ENCODE measurements around the gene PLEKHG3.

The PLEKHG3 gene

DNA sequence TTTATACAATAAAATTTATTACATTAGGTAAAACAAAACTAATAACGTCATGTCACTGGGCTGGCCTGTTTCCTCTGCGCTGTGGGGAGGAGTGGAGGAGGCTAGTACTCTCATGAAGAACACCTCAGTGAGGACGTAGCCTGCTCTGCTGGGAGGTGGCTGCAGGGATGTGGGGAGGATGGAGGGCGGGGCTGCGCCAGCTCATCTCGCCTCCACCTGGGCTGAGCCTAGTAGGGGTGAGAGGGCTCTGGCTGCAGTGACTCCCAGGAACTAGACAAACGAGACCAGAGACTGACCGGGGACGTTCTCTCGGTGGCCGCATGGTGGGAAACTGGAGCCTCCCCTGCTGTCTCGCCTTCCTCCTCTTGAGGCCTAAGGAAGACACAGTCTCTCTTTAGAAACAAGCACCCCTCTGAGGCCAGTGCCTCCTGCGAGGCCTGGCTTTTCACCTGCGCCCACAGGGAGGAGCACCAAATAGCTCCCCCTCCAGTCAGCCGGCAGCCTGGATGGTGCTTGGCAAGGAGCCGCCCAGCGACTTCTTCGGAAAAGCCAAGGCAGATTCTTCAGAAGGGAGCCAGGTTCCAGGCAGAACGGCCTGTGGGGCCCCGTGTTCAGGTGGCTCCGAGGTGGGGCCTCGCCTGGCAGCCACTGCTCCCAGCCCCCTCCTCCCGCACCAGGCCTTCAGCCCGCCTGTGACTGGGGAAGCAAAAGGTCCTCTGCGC is 62.4 kb downstream of the PLEKHG3 start:
- Histone ChIP-seq H3K9ac (ENCODE audit: insufficient read length) (no peak overlapping the region), H3K4me3 (no peak overlapping the region), H3K9me3 (ENCODE audit: low read depth, low read length) (no peaks in the 10 kb centered on the region), H3K36me3 (ENCODE audit: insufficient read depth, low read length) (no peaks in the 10 kb centered on the region), H3K27ac (no peak overlapping the region)
- DNase-seq (ENCODE audit: low read depth, low spot score), result no peak
- no peak for TF ChIP-seq EZH2 (IDR thresholded peaks at IDR 0.05)
- TF ChIP-seq FOXP2 (optimal IDR thresholded peaks at IDR 0.05; ENCODE audit: control extremely low read depth, extremely low read length, insufficient read depth), result no peak
- no peak for TF ChIP-seq POLR2AphosphoS5 (IDR thresholded peaks at IDR 0.05; ENCODE audit: borderline replicate concordance, low read depth, low read length)

DNA sequence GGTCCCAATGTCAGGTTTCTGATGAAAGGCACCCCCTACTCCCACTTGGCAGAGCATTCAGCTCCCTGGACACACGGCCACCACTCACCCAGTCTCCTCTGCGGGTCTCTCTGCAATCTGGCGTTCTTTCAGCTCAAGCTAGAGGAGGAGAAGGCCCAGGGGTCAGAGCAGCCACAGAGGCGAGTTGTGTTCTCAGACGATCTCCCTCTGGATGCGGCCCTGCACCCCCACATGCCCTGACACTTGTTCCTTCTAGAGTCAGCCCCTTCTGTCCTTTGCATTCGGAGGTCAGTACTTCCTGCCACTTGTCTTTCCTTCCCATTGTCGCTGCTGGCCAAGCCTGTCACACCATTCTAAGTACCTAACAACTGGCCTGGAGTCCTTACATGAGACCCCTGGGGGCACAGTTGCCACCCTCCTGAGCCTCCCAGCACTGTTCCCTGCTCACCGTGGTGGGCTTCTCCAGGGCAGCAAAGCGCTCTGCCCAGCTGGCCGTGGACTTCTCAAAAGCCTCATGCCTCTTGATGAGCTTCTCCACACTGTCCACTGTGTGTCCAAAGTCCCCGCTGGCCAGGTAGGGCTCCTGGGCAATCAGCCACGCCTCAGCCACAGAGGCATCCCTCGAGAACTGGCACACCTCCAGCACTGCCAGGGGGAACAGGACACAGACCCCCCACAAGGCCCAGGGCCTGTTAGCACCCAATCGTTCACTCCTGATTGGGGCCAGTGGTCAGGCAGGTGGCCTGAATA is 63.2 kb downstream of the PLEKHG3 start:
- DNase-seq (ENCODE audit: low read depth, low spot score), result no peak
- TF ChIP-seq EZH2 (IDR thresholded peaks at IDR 0.05), result no peak
- no peak for TF ChIP-seq FOXP2 (optimal IDR thresholded peaks at IDR 0.05; ENCODE audit: control extremely low read depth, extremely low read length, insufficient read depth)
- TF ChIP-seq POLR2AphosphoS5 (IDR thresholded peaks at IDR 0.05; ENCODE audit: borderline replicate concordance, low read depth, low read length), result no peak
- Histone ChIP-seq H3K36me3 (ENCODE audit: insufficient read depth, low read length) (no peaks in the 10 kb centered on the region), H3K9ac (ENCODE audit: insufficient read length) (no peak overlapping the region), H3K9me3 (ENCODE audit: low read depth, low read length) (no peaks in the 10 kb centered on the region), H3K4me3 (no peak overlapping the region), H3K27ac (no peak overlapping the region)

DNA sequence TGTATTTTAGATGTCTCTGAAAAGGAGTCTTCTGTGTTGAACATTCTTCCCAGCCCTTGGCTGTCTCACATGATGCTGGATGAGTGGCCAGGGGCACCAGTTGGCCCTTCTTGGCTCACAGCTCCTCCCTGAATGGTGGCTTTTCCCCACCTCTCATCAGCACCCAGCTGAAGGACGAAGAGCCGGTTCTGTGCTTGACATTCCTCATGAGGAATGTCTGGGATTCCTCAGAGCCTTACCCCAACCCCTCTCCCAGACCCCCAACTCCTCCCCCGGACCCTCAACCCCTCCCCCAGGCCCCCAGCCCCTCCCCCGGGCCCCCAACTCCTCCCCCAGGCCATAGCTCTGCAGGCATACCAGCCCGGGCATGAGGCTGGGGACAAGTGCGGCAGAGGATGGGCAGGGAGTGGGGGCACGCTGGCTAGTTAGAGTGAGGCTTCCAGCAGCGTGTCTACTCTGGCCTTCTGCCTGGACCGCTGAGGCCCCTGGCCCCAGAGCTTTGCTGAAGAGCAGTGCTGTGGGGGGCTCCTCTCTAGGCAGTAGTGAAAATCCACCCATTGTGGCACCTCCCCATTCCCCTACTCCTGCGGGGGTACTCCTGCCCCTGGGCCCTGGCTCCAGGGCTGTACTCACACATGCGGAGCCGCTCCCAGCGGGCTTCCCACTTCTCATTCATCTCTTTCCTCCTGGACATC is 64.3 kb downstream of the PLEKHG3 start:
- DNase-seq (ENCODE audit: low read depth, low spot score), result no peak
- Histone ChIP-seq H3K9ac (ENCODE audit: insufficient read length) (no peak overlapping the region), H3K9me3 (ENCODE audit: low read depth, low read length) (no peaks in the 10 kb centered on the region), H3K36me3 (ENCODE audit: insufficient read depth, low read length) (no peaks in the 10 kb centered on the region), H3K27ac (no peak overlapping the region), H3K4me3 (no peak overlapping the region)
- TF ChIP-seq FOXP2 (optimal IDR thresholded peaks at IDR 0.05; ENCODE audit: control extremely low read depth, extremely low read length, insufficient read depth), result no peak
- TF ChIP-seq EZH2 (IDR thresholded peaks at IDR 0.05), result no peak
- no peak for TF ChIP-seq POLR2AphosphoS5 (IDR thresholded peaks at IDR 0.05; ENCODE audit: borderline replicate concordance, low read depth, low read length)

DNA sequence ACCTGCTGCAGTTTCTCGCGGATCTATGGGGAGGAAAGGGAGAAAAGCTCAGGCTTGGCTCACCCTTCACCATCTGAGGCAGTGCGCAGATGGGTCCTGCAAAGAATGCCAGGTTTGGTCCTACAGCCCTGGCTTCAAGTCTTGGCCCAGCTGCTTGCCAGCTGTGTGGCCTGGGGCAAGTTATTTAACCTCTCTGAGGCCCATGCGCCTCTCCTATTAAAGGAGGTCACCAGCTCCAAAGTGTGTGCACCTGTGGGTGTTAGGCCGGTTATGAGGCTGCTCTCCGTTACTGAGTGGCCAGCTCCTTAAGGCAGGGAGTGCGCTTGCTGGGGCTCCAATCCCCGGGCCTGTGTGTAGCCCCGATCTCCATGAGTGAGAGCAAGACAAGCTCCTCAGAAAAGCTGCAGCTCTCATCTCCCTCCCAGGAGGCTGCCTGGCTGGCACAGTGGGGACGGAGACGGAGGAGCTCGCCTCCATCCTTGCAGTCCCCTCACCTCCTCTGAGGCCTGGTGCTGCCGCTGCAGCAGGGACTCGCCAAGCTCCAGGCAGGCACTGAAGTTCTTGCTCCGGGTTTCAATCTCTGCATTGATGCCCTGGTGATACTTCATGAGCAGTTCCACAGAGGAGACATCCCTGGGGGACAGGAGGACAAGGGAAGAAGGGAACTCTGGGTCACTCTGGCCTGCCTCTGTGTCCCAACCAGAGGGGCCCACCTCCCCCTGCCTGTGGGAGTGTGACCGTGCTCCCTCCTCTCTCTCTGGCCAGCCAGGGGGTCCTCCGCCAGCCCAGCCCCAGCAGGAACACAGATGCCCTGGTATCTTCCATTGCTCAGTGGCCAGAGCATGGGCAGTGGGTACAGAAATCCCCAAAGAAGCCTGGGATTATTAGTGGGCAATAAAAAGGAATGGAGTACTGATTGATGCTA is 65.1 kb downstream of the PLEKHG3 start:
- no peak for DNase-seq (ENCODE audit: low read depth, low spot score)
- no peaks in the 10 kb centered on the region for H3K36me3 ChIP-seq (ENCODE audit: insufficient read depth, low read length)
- H3K9me3 ChIP-seq (ENCODE audit: low read depth, low read length), result no peaks in the 10 kb centered on the region
- TF ChIP-seq EZH2 (IDR thresholded peaks at IDR 0.05) (no peak), POLR2AphosphoS5 (IDR thresholded peaks at IDR 0.05; ENCODE audit: borderline replicate concordance, low read depth, low read length) (no peak), FOXP2 (optimal IDR thresholded peaks at IDR 0.05; ENCODE audit: control extremely low read depth, extremely low read length, insufficient read depth) (no peak)
- H3K9ac ChIP-seq (ENCODE audit: insufficient read length), result no peak overlapping the region
- H3K27ac ChIP-seq, result no peak overlapping the region
- H3K4me3 ChIP-seq, result no peak overlapping the region

DNA sequence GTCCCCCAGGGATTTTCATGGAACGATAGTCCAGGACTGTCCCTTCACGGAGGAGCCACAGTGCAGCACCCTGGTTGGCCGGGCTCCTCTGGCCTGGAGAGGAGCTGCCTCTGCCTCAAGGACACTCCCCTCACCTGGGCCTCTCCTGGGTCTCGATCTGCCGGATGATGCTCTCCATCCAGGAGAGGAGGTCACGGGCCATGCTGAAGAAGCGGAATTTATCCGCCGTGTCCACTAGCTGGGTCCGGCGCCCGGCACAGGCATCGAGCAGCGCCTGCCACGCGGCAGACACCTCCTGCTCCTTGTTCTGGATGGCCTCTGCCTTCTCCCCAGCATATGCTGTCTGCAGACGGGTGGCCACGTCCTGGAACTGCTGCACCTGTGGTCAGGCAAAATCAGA is 66.5 kb downstream of the PLEKHG3 start:
- H3K9me3 ChIP-seq (ENCODE audit: low read depth, low read length), result no peaks in the 10 kb centered on the region
- H3K9ac ChIP-seq (ENCODE audit: insufficient read length), result no peak overlapping the region
- TF ChIP-seq FOXP2 (optimal IDR thresholded peaks at IDR 0.05; ENCODE audit: control extremely low read depth, extremely low read length, insufficient read depth) (no peak), POLR2AphosphoS5 (IDR thresholded peaks at IDR 0.05; ENCODE audit: borderline replicate concordance, low read depth, low read length) (no peak), EZH2 (IDR thresholded peaks at IDR 0.05) (no peak)
- no peak overlapping the region for H3K27ac ChIP-seq
- no peak overlapping the region for H3K4me3 ChIP-seq
- H3K36me3 ChIP-seq (ENCODE audit: insufficient read depth, low read length), result no peaks in the 10 kb centered on the region
- DNase-seq (ENCODE audit: low read depth, low spot score), result no peak

DNA sequence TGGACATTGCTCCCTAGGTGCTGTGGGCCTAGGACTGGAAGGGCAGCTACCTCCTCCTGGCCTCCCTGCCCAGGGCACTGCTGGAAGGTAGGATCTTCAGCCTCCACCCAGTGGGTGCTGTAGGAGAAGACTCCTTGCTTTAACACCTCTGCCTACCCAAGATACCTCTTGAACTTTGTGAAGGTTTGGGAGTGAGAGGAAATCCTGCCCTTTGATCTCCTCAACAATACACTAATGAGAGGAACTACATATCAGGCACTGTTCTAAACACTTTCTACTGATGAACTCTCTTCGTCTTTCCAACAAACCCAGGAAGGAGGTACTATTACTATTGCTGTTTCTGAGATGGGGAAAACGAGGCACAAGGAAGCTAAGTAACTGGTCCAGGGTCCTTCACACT is 66.9 kb downstream of the PLEKHG3 start:
- no peak overlapping the region for H3K27ac ChIP-seq
- no peak for DNase-seq (ENCODE audit: low read depth, low spot score)
- H3K4me3 ChIP-seq, result no peak overlapping the region
- H3K36me3 ChIP-seq (ENCODE audit: insufficient read depth, low read length), result no peaks in the 10 kb centered on the region
- TF ChIP-seq FOXP2 (optimal IDR thresholded peaks at IDR 0.05; ENCODE audit: control extremely low read depth, extremely low read length, insufficient read depth) (no peak), EZH2 (IDR thresholded peaks at IDR 0.05) (no peak)
- H3K9me3 ChIP-seq (ENCODE audit: low read depth, low read length), result no peaks in the 10 kb centered on the region
- H3K9ac ChIP-seq (ENCODE audit: insufficient read length), result no peak overlapping the region

DNA sequence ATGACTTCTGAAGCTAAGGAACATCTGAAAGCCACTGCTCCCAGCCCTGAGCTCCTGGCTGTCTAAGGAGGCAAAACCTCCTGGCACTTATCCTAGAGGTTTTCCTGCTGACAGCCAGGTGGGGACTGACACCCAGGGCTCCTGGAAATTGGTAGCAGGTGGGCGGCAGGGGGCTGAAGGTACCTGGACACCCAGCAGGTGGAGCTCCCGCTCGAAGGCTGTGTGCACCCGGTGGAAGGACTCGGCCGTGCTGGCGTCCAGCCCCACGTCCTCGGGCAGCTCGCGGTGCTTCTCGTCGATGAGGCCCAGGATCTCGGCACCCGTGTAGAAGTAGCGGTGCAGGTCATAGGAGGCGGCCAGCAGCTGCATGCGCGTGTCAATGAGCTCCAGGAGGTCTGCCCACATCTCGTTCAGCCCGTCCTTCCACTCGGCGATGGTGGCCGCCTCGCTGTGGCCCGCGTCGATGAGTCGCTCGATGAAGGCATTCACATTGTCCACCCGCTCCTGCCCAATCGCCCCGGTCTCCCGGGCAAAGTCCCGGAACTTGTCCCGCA is 68.2 kb downstream of the PLEKHG3 start:
- TF ChIP-seq POLR2AphosphoS5 (IDR thresholded peaks at IDR 0.05; ENCODE audit: borderline replicate concordance, low read depth, low read length), result no peak
- TF ChIP-seq FOXP2 (optimal IDR thresholded peaks at IDR 0.05; ENCODE audit: control extremely low read depth, extremely low read length, insufficient read depth), result no peak
- TF ChIP-seq EZH2 (IDR thresholded peaks at IDR 0.05), result no peak
- Histone ChIP-seq H3K27ac (no peak overlapping the region), H3K4me3 (no peak overlapping the region), H3K36me3 (ENCODE audit: insufficient read depth, low read length) (no peaks in the 10 kb centered on the region), H3K9ac (ENCODE audit: insufficient read length) (no peak overlapping the region), H3K9me3 (ENCODE audit: low read depth, low read length) (no peaks in the 10 kb centered on the region)
- DNase-seq (ENCODE audit: low read depth, low spot score), result no peak

Data from SK-N-MC (cell line).